Stimulated activated CD4-positive, alpha-beta T cell treated with anti-CD3 and anti-CD28 coated beads, Interleukin-12 subunit alpha, Interleukin-12 subunit beta, amount 100 ng/mL, for 24 hours (primary cell): Measurements from ENCODE around the gene CD207.

ENCODE experiments used
- DNase-seq, 2 experiments: peaks; one replicate each; pipeline ENCODE4 v3.0.0-alpha.2; 2020; ENCODE audit warnings: low read depth in 2 of 2

The CD207 gene

GRCh38 chr2:70793450-70793849 is 42.2 kb downstream of the CD207 start:
- DNase-seq, result no peak

GRCh38 chr2:70790136-70790828 is 45.3 kb downstream of the CD207 start, which contains the start of gene FIGLA:
TSS of gene FIGLA (minus strand) at chr2:70790643. CDS start at chr2:70790638, 5 bp downstream.
- DNase-seq, result no peak

- peak; percentile 46 to 68 for DNase-seq
Measured at GRCh38 chr2:70789304-70790135, 46.1 kb downstream of the CD207 start.

- DNase-seq, result peak in 1 of 2 experiments; percentile 25
Measured at GRCh38 chr2:70785137-70785911, 50.3 kb downstream of the CD207 start.

GRCh38 chr2:70784320-70784719 is 51.3 kb downstream of the CD207 start:
- no peak for DNase-seq
